ENCODE results near the gene CDKN2AIP.

CDKN2AIP gene

DNA sequence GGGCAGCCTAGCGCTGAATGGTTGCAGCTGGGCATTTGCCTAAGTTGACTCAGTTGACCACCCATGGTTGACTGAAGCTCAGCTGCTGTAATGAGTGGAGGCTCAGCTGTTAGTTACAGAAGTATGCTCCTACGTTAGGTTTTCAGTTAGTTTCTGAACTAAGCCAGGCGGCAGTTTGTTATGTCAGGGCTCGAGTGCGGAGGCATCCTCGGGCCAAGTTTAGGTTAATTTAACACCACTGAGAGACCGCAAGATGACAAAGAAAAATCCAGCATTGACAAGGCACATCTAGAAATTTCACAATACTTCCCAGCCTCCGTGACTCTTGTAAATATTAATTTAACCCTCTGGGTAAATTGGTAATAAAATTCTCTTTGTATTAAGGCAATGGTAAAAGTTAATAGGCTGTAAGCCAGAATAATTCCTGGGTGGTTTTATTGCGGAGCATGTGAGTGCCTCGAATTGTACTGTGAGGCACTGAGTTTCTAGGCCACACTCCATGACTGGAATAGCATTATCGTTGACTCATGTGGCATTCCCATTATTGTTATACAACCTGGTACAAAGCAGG is 33.1 kb upstream of the CDKN2AIP start:
- Histone ChIP-seq H3K27me3 (ENCODE audit: insufficient read depth, low read length) (no peaks in the 10 kb centered on the region), H3K4me2 (ENCODE audit: low read length) (no peak overlapping the region), H3K27ac (ENCODE audit: low read depth, low read length, poor library complexity, severe bottlenecking) (no peak overlapping the region)

DNA sequence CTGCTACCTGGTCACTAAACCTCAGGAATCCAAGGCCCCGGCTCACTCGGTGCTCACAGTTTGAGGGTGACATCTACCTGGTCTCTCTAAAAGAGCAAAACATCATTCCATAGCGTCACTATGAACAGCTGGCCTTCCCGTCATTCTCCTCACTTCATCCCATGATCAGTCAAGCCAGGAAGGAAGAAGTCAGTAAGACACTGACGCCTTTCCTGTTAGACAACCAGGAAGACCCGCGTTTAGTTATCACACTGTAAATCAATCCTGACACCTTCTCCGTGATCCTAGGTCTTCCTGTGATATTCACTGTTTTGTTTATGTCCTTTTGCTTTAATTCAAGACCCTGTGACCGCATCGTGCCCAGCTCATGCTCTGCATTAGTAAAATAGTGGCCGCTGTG is 31.6 kb upstream of the CDKN2AIP start:
- Histone ChIP-seq H3F3A (ENCODE audit: insufficient read depth, low read length) (no peaks in the 10 kb centered on the region), H3K9me3 (ENCODE audit: low read length) (no peaks in the 10 kb centered on the region)

More for the DNA sequence above, 33.1 kb upstream of the CDKN2AIP start:
- Histone ChIP-seq H3K9me3 (ENCODE audit: low read length) (no peaks in the 10 kb centered on the region), H3K79me2 (ENCODE audit: insufficient read depth, low read length) (no peaks in the 10 kb centered on the region), H3K9ac (ENCODE audit: low read length) (no peak overlapping the region), H3K36me3 (ENCODE audit: insufficient read depth, low read length) (no peaks in the 10 kb centered on the region), H3K9me2 (ENCODE audit: low read depth, low read length) (no peaks in the 10 kb centered on the region), H3F3A (ENCODE audit: insufficient read depth, low read length) (no peaks in the 10 kb centered on the region), H3K4me3 (ENCODE audit: low read depth, low read length, poor library complexity, severe bottlenecking) (no peak overlapping the region), H3K4me1 (ENCODE audit: insufficient read depth, low read length, severe bottlenecking) (peaks cover 10% of the 10 kb centered on the region), H4K20me1 (ENCODE audit: insufficient read depth, low read length) (no peaks in the 10 kb centered on the region), H2AFZ (ENCODE audit: low read length) (no peak overlapping the region)
- no peak for TF ChIP-seq EZH2 (IDR thresholded peaks at IDR 0.05; ENCODE audit: borderline replicate concordance, low read length)
- TF ChIP-seq, protein P1, sequence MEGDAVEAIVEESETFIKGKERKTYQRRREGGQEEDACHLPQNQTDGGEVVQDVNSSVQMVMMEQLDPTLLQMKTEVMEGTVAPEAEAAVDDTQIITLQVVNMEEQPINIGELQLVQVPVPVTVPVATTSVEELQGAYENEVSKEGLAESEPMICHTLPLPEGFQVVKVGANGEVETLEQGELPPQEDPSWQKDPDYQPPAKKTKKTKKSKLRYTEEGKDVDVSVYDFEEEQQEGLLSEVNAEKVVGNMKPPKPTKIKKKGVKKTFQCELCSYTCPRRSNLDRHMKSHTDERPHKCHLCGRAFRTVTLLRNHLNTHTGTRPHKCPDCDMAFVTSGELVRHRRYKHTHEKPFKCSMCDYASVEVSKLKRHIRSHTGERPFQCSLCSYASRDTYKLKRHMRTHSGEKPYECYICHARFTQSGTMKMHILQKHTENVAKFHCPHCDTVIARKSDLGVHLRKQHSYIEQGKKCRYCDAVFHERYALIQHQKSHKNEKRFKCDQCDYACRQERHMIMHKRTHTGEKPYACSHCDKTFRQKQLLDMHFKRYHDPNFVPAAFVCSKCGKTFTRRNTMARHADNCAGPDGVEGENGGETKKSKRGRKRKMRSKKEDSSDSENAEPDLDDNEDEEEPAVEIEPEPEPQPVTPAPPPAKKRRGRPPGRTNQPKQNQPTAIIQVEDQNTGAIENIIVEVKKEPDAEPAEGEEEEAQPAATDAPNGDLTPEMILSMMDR (IDR thresholded peaks at IDR 0.05; ENCODE audit: low read length): no peak

DNA sequence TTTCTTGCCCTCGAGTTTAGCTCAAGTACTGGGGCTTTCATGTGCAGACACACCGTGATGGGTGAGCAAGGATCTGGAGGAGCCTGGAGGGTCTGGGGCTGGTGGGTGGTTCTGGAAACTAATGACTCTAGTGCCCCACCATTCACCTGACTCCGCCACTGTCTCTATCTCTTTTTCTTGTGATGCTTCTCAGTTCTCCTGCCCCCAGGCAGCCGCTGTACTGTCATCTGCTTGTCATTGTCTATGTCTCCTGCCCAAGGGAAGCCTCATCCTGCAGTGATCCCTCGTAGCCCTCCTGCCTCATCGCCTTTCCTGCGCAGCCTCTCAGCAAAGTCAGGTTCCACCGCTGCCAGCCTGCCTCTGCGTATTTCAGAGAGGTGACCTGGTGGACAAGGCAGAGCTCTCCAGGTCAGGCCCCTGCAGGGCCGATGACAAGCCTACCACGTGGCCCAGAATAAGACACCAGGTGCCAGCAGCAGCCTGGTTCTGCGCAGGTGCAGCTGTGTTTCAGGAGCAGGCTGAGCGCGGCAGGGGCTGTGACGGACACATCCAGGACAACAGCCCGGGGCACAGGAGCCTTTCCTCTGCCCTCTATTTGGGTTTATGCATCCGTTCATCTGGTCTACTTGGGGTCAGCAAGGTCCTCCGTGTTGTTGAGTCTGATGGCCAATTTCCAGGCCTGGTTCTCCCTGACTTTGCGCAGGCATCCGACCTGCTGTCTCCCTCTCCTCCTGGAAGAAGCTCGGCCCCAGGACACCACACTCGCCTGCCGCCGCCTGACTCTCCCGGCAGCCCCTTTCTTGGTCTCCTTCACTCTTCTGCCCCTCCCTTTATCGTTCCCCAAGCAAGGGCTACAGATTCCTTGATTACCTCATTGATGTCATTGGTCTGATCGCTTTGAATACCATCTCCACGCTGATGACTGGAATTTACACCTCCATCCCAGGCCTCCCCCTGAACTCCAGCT is 30.9 kb upstream of the CDKN2AIP start:
- Histone ChIP-seq H3K9ac (ENCODE audit: low read length) (no peak overlapping the region), H4K20me1 (ENCODE audit: insufficient read depth, low read length) (no peaks in the 10 kb centered on the region), H3F3A (ENCODE audit: insufficient read depth, low read length) (no peaks in the 10 kb centered on the region), H3K4me2 (ENCODE audit: low read length) (no peak overlapping the region), H3K9me3 (ENCODE audit: low read length) (no peaks in the 10 kb centered on the region), H3K27ac (ENCODE audit: low read depth, low read length, poor library complexity, severe bottlenecking) (no peak overlapping the region), H3K27me3 (ENCODE audit: insufficient read depth, low read length) (no peaks in the 10 kb centered on the region), H3K36me3 (ENCODE audit: insufficient read depth, low read length) (no peaks in the 10 kb centered on the region), H3K4me3 (ENCODE audit: low read depth, low read length, poor library complexity, severe bottlenecking) (no peak overlapping the region), H3K79me2 (ENCODE audit: insufficient read depth, low read length) (no peaks in the 10 kb centered on the region), H2AFZ (ENCODE audit: low read length) (no peak overlapping the region), H3K9me2 (ENCODE audit: low read depth, low read length) (no peaks in the 10 kb centered on the region), H3K4me1 (ENCODE audit: insufficient read depth, low read length, severe bottlenecking) (peaks cover 5% of the 10 kb centered on the region)
- TF ChIP-seq EZH2 (IDR thresholded peaks at IDR 0.05; ENCODE audit: borderline replicate concordance, low read length): no peak
- TF ChIP-seq, protein P1 (IDR thresholded peaks at IDR 0.05; ENCODE audit: low read length): no peak

More for the DNA sequence above, 31.6 kb upstream of the CDKN2AIP start:
- Histone ChIP-seq H3K9ac (ENCODE audit: low read length) (no peak overlapping the region), H3K4me3 (ENCODE audit: low read depth, low read length, poor library complexity, severe bottlenecking) (no peak overlapping the region), H3K79me2 (ENCODE audit: insufficient read depth, low read length) (no peaks in the 10 kb centered on the region), H3K4me1 (ENCODE audit: insufficient read depth, low read length, severe bottlenecking) (peaks cover 5% of the 10 kb centered on the region), H3K27me3 (ENCODE audit: insufficient read depth, low read length) (no peaks in the 10 kb centered on the region), H3K36me3 (ENCODE audit: insufficient read depth, low read length) (no peaks in the 10 kb centered on the region), H4K20me1 (ENCODE audit: insufficient read depth, low read length) (no peaks in the 10 kb centered on the region), H3K9me2 (ENCODE audit: low read depth, low read length) (no peaks in the 10 kb centered on the region), H3K27ac (ENCODE audit: low read depth, low read length, poor library complexity, severe bottlenecking) (no peak overlapping the region), H3K4me2 (ENCODE audit: low read length) (no peak overlapping the region), H2AFZ (ENCODE audit: low read length) (no peak overlapping the region)
- TF ChIP-seq EZH2 (IDR thresholded peaks at IDR 0.05; ENCODE audit: borderline replicate concordance, low read length): no peak
- TF ChIP-seq, protein P1 (IDR thresholded peaks at IDR 0.05; ENCODE audit: low read length): no peak

All from OCI-LY1 (cell line).